UCSD-AML1 (cell line): ENCODE results near the gene GALNT18.

ENCODE experiments used
- DNase-seq: peaks from one replicate; lab custom pipeline; 2025; ENCODE audit not compliant: unreplicated experiment; lab: John Stamatoyannopoulos, UW

GALNT18 gene

DNA sequence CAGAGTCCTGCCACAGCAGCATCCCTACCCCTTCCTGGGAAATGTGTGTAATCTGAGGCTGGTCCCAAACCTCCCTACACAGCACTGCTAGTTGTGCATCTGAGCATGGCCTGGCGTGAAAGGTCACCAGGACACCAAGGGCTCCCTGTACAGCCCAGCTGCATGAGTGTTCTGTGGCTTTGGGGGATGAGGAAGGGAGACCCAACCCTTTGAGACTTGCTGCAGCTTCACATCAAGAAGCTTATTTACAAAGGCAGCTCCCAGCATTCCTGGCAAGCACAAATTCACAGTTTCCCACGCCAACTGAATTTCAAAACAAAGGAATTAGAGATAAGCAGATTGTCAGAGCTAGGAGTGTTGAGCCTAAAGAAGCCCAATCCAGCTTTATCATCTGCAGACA is 301.0 kb downstream of the GALNT18 start:
- DNase-seq = no peak

DNA sequence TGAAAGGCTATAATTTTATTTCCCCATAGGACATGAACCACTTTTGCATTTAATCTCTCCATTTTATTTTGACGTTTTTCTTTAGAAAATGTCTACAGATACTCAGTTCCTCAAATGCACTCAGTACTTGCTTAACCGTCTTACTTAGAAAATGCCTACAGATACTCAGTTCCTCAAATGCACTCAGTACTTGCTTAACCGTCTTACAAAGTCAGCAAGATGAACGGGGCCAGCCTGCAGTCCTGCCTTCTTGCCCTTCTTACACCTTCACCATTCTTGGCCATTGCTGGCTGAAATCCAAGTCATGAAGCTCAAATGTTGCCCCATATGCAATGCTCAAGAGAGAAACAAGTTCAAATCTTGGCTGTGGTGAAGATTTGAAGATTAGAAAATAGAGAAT is 302.8 kb downstream of the GALNT18 start:
- DNase-seq = no peak

DNA sequence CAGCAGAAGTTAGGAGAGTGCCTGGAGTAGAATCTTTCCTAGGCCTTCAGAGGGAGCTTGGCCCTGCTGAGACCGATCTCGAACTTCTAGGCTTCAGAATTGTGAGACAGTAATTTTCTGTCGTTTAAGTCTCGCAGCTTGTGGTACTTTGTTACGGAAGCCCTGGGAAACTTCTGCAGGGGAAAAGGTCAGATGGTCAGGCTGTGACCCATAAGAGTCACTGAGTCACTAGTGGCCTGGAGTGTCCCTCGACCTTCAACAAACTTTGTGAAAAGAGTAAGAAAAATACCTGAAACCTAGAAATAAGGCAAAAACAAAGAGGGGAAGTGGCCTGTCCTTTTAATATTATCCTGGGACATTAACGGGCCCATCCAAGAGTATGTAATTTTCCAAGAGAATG is 303.3 kb downstream of the GALNT18 start:
- DNase-seq = no peak

DNA sequence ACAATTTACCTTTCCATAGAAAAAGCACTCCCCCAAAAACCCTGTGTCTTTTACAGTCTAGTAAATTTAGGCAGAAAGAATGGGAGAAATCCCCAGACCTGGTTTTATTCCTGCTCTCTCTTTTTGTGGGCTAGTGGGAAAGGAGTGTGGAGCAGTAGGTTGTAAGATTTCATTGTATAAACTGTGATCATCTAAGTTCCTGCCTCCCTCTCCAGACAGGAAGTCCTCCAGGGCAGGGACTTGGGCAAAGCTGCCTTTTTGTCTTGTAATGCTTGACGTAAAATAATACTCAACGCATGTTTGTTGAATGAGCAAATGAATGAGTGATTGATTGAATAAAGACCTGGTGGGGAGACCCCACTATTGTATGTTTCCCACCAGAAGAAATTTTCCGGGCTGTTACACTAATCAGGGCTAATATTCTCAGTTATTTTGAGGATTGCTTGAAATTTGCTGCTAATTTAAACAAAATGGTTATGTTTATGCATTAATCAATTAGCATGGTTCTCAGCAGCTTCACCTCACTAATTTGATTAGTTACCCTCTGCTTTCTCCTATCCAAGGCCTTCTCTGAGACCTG is 305.1 kb downstream of the GALNT18 start:
- no peak for DNase-seq

DNA sequence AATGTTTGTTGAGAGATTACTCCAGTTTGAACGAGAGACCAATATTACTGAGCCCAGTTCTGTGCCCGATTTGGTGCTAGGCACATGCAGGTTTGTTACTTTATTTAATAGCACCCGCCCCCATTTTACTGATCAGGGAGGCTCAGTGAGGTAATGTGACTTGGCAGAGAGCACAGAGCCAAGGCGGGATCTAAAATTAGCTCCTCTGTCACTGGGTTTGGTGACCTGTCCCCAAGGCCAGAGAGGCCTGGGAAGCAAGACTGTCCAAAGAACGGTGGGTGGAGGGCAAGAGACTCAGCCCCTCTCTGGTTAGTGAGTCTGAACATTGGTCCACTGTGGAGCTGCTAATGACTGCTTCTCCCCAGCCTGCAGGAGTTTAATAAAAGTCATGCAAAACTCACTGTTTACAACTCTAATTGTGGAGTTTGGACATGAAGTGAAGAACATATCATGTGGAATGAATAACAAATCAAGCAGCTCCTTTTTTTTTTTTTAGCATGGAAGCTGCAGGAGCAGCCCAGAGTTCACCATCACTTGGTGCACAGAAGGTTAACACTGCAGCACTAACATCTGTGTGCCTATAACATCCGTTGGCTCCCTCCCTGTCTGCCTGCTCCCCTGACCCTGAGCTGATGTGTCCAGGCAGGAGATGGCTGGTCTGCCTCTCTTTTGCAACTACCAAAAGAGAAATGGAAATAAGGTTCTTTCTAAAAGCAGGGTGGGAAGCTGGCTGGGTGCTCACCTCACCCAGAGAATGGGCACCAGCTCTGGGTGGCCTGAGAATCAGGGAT is 307.7 kb downstream of the GALNT18 start:
- no peak for DNase-seq

DNA sequence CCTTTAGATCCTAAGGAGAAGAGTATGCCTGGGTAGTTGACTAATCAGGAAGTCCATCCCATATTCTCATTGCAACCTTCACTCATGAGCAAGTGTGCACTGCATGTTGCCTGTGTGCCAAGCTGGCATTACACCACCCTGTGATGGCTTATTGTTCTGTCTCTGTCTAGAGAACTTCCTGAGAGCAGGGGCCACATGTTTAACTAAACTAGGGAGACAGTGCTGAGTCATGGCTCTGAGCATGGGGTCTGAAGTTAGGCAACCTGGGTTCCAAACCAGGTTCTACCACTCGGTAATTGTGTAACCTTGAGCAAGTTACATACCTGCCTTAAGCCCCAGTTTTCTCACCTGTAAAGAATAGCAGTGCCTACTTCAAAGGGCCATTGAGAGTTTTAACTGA is 308.4 kb downstream of the GALNT18 start:
- no peak for DNase-seq

DNA sequence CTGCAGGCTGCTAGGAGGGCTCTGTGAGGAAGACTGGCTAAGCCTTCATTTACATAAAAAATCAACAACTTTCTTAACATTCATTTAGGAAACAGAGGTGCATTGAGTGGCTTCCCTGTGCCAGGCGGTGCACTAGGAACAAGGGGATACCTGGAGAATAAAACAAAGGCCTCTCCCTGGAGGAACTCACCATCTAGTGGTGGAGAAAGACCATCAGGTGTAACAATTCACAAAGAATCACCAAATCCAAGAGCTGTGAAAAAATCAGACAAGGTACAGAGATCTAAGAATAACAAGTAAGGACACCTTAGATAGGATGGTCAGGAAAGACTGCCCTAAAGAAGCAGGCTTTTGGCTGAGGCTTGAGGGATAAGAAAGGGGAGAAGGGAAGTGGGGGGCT is 309.1 kb downstream of the GALNT18 start:
- no peak for DNase-seq

DNA sequence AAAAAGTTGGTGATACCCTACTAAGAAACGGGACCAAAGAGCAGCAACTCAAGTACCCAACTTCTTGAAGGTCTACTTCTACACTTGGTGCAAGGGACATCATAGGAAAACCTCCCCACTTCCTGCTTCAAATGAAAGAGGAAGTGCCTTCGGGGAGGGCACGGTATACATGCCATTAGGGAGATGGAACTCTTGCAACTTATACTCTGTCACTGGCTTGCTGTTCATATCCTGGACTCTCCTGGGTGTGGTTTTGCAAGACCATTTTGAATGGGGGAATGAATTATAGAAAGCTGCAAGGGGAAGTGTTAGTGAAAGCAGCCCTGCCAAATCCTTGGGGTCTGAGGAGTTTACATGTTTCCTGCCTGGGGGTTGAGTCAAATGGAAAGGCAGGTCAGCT is 310.6 kb downstream of the GALNT18 start:
- DNase-seq = peak; percentile 47

DNA sequence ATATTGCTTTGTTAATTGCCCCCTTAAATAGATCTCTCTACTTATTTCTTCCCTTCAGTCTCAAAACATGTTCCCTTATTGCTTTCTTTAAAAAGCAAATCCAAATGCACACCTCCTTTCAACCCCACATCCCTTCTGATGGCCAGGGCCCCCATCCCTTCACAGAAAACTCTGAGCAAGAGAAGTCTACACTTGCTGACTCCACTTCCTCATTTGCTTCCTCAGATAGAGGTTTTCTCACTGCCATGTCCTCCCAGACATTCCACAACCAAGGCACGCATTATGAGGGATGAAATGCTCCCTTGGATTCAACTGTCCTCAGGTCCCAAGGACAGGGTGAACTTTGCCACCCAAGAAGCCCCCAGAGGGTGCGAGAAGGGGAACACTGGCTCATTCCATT is 311.9 kb downstream of the GALNT18 start:
- DNase-seq = no peak

DNA sequence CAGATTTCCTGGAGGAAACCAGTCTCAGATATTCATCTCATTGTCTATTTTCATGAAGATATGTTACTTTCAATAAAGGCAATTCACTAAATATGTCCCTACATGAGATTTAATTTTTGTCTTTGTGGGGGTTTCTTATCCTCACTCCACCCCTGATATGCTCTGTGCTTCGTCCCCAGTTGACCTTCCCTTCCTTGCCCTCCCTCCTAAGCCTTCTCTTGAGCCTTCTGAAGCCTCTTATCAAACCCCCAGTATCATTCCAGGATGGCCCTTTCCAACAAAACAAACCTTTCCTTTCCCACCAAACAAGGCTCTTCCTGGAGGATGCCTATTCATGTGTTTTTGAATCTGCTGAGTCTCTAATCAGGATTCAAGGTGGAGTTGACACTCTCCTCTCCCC is 313.6 kb downstream of the GALNT18 start:
- no peak for DNase-seq

DNA sequence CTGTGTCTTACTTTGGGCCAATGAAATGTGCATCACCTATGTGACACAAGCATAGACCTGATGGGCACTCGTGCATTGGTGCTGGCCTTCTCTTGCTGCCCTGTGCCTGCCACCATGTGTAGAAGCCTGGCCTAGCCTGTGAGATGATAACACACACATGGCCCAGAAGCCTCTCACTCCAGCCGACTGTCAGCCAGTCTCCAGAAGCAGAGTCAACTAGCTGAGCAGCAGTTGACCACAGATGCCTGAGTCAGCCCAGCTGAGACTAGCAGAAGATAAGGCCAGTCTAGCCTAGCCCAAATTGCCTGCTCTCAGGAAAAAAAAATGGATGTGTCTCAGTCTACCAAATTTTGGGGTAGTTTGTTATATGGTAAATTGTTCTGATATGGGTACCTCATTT is 314.9 kb downstream of the GALNT18 start:
- DNase-seq = no peak

DNA sequence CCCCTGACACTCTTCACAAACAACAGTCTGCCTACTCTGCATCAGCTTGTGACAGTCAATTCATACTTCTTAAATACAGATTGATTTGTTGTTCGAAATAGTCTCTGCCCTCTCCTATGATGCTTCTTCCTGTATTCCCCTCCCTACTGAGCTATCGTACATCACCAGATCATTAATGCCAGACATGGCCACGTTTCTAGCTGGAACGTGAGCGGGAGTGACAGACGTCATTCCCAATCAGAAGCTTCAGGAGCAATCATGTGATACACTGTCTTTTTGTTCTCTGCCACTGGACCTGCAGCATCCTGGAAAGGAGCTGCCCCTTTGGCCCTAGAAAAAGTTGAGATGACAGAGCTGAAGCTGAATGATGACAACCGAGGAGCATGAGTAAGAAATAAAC is 317.3 kb downstream of the GALNT18 start:
- no peak for DNase-seq

DNA sequence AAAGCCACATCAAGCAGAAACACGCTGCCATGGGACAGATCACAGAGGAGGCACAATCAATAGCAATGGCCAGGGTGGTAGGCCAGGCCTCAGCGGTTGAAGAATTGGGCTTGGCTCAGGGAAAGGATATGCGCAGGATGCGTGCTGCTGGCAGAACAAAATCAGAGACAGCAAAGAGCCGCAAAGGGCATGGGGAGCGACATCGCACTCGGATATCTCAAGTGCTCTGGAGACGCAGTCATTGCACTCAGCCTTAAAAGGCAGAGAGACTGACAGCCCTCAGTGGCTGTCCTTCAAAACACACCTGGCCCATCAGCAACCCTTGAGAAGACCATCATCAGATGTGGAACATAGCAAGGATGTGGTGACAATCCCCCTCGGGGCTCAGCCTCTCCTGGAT is 319.2 kb downstream of the GALNT18 start:
- DNase-seq = no peak

DNA sequence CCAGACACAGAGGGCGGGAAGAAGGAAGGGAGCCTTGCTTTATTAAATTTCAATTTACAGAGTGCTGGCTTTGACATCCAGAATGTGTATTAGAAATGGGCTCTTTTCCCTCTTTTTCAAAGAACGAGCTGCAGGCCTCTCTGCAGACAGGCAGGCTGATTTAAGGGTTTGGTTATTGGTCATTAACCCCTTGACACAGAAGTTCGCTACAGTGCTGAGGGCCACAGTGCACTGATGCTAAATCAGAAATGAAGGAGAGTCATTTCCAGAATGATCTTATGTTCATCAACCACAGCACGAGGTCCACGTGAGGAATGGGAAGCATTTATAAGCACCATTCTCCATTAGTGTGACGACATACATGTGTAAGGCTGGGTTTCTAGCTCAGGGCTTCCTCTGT is 320.6 kb downstream of the GALNT18 start:
- DNase-seq = no peak

DNA sequence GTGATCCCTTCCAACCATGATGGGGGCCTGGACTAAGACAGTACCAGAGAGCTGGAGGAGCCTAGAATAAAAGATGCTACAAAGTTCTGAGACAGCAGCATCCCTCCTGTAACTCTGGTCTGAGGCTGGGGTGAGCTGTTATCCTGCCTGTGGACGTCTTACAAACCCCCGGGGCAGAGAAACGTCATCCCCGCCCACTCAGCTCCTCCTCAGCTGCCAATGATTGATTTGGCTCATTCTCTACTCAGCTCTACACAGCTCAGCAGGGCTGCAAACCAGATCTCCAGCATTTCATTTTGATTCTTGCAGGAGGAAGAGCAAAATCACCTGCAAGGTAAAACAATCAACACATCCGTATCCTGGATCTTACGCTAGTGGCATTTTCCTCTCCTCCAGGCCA is 324.2 kb downstream of the GALNT18 start:
- DNase-seq = no peak

DNA sequence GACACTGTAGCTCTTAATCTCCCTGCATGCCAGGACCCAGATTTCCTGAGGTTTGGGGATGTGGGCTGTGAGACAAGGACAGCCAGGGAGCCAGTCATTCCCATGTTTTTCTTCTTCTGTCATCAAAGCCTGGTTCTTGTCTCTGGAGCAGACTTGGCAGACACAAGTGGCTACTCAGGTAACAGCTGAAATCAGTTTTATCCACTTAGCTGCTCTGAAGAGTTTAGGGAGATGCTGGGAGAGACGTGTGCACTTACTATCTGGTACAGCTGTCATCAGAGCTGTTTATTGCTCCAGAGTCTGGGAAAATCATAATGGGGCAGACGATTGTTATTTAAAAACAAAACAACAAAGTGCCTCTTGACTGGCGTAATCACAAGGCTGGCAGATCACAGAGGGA is 325.4 kb downstream of the GALNT18 start:
- no peak for DNase-seq

DNA sequence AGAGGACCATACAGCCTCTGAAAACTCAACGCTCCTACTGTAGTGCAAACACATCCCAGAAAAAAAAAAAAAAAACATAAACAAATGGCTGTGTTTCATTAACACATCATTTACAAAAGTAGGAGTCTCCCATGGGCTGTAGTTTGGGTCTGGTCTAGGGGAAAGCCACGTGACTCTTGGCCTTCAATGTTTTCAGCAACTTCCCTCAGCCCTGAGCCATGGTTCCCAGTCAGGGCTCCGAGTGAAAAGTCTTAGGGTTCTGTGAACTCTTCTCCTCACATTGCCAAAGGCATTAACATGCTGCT is 327.3 kb downstream of the GALNT18 start:
- DNase-seq = no peak

DNA sequence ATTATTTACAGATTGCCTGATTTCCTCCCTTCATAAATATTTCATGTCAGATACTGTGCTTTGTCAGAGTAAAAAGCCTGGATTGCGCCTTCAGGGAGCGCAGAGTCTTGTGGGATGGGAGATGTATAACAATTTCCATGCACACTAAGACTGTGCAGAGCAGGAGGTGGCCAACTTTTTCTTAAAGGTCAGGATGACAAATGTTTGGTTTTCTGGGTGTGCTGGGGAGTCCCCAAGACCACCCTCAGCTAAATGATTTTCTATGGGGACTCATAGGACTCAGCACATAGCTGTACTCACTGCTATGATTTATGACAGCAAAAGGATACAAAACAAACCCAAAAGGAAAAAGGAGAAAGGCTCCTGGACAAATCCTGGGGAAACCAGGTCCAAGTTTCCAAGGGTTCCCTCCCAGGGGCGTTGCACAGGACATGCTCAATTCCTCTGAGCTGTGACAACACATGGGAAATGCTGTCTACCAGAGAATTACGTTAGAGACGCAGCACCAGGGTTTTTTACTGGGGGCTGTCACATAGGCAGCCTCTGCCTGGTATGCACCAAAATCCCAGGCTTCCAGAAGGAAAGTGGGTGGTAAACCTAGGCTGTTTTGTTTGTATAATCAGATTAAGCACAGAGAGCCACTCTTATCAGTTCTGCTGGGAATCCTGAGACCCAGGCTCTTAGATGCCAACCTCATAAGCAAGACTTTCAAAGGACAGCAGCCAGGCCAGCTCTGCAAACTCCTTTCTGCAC is 327.8 kb downstream of the GALNT18 start:
- no peak for DNase-seq

DNA sequence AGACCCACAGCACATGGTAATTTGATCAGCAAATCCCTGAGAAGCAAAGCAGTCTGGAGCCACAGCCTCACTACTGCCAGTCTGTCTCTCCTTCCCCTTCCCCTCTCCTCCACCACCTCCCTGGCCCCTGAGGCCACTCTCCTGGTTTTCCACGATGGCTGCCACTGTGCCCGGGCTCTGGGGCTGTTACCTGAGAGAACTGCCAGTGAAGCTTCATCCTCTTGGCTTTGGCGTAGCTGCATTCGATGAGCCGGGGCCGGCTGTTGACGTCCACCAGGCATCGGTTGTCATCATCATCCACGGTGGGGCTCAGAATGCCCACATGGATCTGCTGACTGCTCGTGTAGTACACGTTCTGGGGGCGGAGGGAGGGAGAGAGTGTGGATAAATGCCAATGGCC is 329.0 kb downstream of the GALNT18 start:
- no peak for DNase-seq

DNA sequence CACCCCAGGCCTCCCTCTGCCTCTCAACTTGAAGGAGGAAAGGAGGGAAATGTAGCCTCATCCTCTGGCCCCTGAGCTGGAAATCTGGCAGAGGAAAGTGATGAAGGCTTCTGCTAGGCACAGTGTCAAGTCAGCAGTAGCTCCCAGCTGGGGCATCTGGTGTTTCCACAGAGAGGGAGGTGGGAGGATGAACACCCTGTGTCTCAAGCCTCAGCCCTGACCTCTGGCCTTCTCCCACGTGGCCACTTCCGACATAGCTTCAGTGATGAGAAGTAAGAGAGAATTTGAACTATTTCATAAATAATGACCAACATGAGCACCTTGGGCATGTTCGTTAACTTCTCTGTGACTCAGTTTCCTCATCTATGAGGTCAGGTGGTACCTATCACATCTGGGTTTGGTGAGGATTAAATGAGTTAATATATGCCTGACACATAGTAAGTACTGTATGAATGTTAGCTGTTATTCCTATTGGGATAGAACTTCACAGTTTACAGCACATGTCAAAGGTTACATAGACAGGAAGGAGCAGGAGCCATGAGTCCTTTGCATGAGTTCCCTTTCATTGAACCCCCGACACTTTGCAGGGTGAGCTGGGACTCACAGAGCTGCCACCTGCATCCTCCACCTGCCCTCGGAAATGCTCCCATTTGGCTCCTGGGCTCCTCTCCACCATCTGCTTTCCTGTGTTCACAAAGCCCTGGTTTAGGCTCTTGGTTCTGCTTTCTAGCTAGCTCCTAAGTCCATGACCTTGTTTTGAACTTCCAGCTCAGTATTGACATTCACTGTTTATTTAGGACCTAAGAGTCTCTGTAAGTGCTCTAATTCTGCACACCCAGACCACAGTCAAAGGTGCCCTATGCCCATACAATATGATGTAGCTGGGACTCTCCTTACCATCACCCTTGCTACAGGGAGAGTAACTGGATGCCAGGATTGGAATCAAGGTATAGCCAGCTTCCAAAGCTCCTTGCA is 330.5 kb downstream of the GALNT18 start:
- no peak for DNase-seq

DNA sequence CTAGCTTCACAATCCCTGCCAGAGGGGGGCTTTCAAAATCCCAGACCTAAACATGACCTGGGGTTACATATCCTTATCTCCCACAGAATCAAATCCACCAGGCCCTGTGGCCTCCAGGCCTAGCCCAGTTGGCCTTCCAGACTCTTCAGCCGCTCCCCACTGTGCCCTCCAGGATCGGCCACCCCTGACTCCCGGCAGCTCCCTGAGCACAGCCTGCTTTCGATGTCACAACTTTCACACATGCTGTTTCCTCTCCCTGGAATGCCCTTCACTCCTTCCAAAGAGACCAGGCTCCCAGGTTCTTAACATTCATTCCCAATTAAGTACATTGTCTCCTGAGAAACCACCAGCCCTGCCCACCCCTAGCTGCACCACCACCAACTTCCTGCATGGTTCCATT is 331.5 kb downstream of the GALNT18 start:
- DNase-seq = no peak
